Measurements from ENCODE around the gene CGAS.

DNA sequence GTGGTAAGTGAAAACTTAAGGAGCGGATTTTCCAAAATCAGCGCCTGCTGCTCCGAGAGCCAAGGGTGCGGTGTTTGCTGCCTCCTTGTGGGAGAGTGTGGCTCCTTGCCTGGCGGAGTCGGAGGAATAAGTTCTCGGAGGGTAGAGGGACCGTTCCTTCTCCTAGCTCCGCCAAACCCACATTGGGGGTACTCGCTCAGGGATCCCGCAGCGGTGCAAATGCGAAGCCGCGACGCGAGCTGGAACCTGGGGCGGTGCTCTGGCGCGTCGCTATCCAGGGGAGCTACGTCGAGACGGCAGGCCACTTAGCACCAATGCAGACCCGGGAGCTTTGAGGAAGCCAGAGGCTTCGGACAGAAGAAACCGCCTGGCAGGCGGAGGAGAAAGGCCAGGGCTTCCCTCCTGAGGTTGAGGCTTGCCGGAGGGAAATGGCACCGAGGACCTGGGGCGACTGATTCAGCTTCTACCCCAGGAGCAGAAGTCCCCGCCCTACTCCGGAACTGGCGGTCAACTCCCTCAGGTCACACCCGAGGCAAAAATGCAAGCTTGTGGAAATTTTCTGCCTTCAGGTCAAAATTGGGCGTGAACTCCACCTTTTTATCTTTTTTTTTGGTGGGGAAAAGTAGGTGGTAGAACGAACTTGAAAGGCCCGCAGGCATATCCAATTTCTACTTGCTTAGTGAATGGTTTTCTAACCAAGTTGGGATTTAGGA, 63.1 kb downstream of the CGAS start:
- TF ChIP-seq SRSF1 (IDR thresholded peaks at IDR 0.05; ENCODE audit: low read depth, low read length), result no peak
- peak; percentile 52; the same call in 1 of the 2 replicates for TF ChIP-seq JUND (IDR thresholded peaks at IDR 0.05; ENCODE audit: borderline replicate concordance, low read depth, low read length)
- TF ChIP-seq JUND (tag; IDR thresholded peaks at IDR 0.05; ENCODE audit: borderline replicate concordance, low read depth, low read length), result peak; percentile 48; the same call in 1 of the 3 replicates
- TF ChIP-seq, protein P1, sequence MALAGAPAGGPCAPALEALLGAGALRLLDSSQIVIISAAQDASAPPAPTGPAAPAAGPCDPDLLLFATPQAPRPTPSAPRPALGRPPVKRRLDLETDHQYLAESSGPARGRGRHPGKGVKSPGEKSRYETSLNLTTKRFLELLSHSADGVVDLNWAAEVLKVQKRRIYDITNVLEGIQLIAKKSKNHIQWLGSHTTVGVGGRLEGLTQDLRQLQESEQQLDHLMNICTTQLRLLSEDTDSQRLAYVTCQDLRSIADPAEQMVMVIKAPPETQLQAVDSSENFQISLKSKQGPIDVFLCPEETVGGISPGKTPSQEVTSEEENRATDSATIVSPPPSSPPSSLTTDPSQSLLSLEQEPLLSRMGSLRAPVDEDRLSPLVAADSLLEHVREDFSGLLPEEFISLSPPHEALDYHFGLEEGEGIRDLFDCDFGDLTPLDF (CRISPR knock-in tag; IDR thresholded peaks at IDR 0.05), result no peak

Measured in K562 (cell line).